ENCODE data around the gene MAML3.

GRCh38 chr4:139876337-139876941 lies 277.5 kb downstream of the MAML3 start:
- TF ChIP-seq SAFB2 (CRISPR knock-in tag; IDR thresholded peaks at IDR 0.05; ENCODE audit: borderline replicate concordance, low read depth): no peak
- no peak for TF ChIP-seq ZNF672 (CRISPR knock-in tag; IDR thresholded peaks at IDR 0.05)
- no peak for TF ChIP-seq ZNF430 (CRISPR knock-in tag; IDR thresholded peaks at IDR 0.05)
- TF ChIP-seq TARDBP (CRISPR knock-in tag; IDR thresholded peaks at IDR 0.05): no peak
- TF ChIP-seq HIC2 (CRISPR knock-in tag; IDR thresholded peaks at IDR 0.05; ENCODE audit: low read depth): no peak
- TF ChIP-seq POLR2AphosphoS5 (IDR thresholded peaks at IDR 0.05; ENCODE audit: low read depth, low read length): no peak
- TF ChIP-seq THAP8 (CRISPR knock-in tag; IDR thresholded peaks at IDR 0.05; ENCODE audit: borderline replicate concordance): no peak
- TF ChIP-seq NCOA2 (CRISPR knock-in tag; IDR thresholded peaks at IDR 0.05): no peak
- TF ChIP-seq CTCF (CRISPR knock-in tag; IDR thresholded peaks at IDR 0.05): no peak

Measured in HepG2 (cell line).